Calu3 (cell line): ENCODE measurements around the gene MRGPRF. TPM values are rescaled to one million over a fixed set of nuclear protein-coding genes. Genes with fewer than 3 reads are reported as not detected.
A peak's percentile ranks its signal among the peaks of the same experiment; 100 is the strongest.

Source experiments
- BruUV-seq: library from RNA; stranded (reverse); fragments of 400-500 nt; replicated peaks from 2 replicates; lab custom pipeline; 2021; lab: Mats Ljungman, UMichigan
- CTCF ChIA-PET: fragments of 300-600 bp; sonication (Branson Sonifier 250); formaldehyde crosslinking; loops from one replicate; lab custom pipeline; 2022; ENCODE audit warnings: antibody characterized with exemption; lab: Charles Lee
- DNase-seq: peaks from one replicate; pipeline ENCODE4 v3.0.0; 2022
- H3K27ac Mint-ChIP-seq: one replicate; pipeline ENCODE4 v1.8.0; 2022; ENCODE audit warnings: mixed read lengths; ENCODE audit not compliant: unreplicated experiment
- H3K27me3 Mint-ChIP-seq: one replicate; pipeline ENCODE4 v1.8.0; 2022; ENCODE audit warnings: mixed read lengths; ENCODE audit not compliant: unreplicated experiment
- H3K36me3 Mint-ChIP-seq: one replicate; pipeline ENCODE4 v1.8.0; 2022; ENCODE audit warnings: mild to moderate bottlenecking, moderate library complexity, mixed read lengths; ENCODE audit not compliant: insufficient read depth, unreplicated experiment
- H3K4me1 Mint-ChIP-seq: one replicate; pipeline ENCODE4 v1.8.0; 2022; ENCODE audit warnings: mild to moderate bottlenecking, low read depth, mixed read lengths; ENCODE audit not compliant: unreplicated experiment
- H3K4me3 Mint-ChIP-seq: one replicate; pipeline ENCODE4 v1.8.0; 2022; ENCODE audit warnings: mild to moderate bottlenecking, low read depth, moderate library complexity, mixed read lengths; ENCODE audit not compliant: unreplicated experiment
- H3K9me3 Mint-ChIP-seq: one replicate; pipeline ENCODE4 v1.8.0; 2022; ENCODE audit warnings: low read depth, mixed read lengths; ENCODE audit not compliant: unreplicated experiment
- intact Hi-C: fragments of 100-400 bp; cut with micrococcal nuclease; formaldehyde crosslinking; loops from one replicate; pipeline ENCODE4 v1.10.0; 2022; ENCODE audit not compliant: unreplicated experiment
- total RNA-seq: library from RNA; stranded (reverse); gene quantifications from 2 replicates; pipeline ENCODE4 v1.2.3, GENCODE V29; 2022
- TF ChIP-seq, protein P1 (sequence below): fragments of 200-600 bp; IDR thresholded peaks from one replicate; pipeline ENCODE4 v1.8.0; 2022; ENCODE audit warnings: antibody characterized with exemption; ENCODE audit not compliant: unreplicated experiment

The MRGPRF gene
- total RNA-seq, 1 experiment from 2014 or later: 0.14 TPM

DNA sequence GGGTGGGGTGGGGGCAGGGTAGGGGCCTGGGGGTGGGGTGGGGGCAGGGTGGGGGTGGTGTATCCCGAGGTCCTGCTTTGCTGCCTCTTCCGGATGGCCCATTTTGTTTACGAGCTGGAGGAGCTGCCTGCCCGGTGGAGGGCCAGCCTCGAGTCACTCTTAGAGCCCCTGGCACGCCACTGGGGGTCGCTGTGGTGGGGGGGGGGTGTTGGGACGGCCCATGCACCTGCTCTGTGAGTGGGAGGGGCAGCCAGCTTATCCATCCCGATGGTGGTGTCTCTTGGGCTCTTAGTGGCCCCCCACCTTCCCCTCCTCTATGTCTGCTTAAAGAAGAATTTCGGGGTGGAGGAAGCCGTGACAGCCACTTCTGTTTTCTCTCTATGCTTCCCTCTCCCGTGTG is 56.9 kb downstream of the MRGPRF start:
- intact Hi-C loops: no loop called here
- H3K27ac Mint-ChIP-seq: no peak overlapping the region
- no peaks in the 10 kb centered on the region for H3K36me3 Mint-ChIP-seq
- H3K4me1 Mint-ChIP-seq: no peaks in the 10 kb centered on the region
- TF ChIP-seq, protein P1, sequence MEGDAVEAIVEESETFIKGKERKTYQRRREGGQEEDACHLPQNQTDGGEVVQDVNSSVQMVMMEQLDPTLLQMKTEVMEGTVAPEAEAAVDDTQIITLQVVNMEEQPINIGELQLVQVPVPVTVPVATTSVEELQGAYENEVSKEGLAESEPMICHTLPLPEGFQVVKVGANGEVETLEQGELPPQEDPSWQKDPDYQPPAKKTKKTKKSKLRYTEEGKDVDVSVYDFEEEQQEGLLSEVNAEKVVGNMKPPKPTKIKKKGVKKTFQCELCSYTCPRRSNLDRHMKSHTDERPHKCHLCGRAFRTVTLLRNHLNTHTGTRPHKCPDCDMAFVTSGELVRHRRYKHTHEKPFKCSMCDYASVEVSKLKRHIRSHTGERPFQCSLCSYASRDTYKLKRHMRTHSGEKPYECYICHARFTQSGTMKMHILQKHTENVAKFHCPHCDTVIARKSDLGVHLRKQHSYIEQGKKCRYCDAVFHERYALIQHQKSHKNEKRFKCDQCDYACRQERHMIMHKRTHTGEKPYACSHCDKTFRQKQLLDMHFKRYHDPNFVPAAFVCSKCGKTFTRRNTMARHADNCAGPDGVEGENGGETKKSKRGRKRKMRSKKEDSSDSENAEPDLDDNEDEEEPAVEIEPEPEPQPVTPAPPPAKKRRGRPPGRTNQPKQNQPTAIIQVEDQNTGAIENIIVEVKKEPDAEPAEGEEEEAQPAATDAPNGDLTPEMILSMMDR: no peak
- H3K4me3 Mint-ChIP-seq: no peak overlapping the region
- CTCF ChIA-PET: no interaction called here
- H3K27me3 Mint-ChIP-seq: peaks cover 4% of the 10 kb centered on the region
- BruUV-seq: no TSS peak
- no peak for DNase-seq
- no peaks in the 10 kb centered on the region for H3K9me3 Mint-ChIP-seq

DNA sequence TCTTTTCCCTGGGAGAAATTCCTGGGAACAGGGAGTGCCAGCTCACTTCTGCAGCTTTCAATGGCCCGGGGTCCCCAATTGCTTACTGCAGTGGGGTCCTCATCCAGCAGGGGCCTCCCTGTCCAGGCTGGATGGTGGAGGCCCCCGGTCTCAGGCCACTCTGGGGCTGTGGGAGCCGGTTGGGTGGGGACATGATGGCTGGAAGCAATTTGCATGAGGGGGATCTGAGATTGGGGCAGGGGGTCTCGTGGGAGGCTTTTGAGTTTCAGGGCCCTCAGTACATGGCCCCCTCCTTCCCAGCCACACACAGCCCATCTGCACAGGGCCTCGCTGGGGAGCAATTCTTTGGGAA is 57.5 kb downstream of the MRGPRF start:
- TF ChIP-seq, protein P1: no peak
- DNase-seq: no peak
- intact Hi-C loops: no loop called here
- Mint-ChIP-seq H3K9me3 (no peaks in the 10 kb centered on the region), H3K27ac (no peak overlapping the region), H3K4me3 (no peak overlapping the region), H3K36me3 (no peaks in the 10 kb centered on the region), H3K4me1 (no peaks in the 10 kb centered on the region), H3K27me3 (no peaks in the 10 kb centered on the region)
- CTCF ChIA-PET: no interaction called here
- no TSS peak for BruUV-seq

DNA sequence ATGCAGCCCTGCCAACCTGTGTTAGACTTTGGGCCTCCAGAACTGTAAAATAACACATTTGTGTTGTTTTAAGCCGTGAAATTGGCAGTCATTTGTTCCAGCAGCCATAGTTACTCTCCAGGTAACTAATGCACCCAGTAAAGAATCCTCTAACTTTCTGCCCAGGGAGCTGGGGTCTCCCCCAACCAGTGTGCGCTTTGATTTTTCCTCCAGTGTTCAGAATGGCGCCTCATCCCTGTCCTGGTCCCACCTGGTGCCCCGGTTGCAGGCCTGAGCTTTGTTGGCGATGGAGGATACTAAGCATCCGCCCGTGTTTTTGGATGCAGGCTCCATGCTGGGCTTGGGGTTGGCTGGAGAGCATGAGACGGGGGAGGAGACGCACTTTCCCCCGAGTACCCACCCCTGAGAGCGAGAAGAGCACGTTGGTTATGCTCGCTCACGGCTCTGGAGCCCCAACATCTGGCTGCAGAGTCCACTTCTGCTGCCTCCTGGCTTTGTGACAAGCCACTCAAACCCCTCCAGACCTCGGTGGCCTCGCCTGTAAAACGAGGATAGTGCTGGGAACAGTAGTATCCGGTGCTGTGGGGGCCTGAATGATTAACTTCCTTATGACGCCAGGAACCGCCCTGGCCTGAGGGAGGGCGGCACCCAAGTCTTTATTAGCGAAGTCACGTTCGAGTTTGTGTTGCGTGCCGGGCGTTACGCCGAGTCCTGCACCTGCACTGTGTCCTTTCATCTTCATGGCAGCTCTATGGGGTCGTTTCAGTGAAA is 58.0 kb downstream of the MRGPRF start:
- CTCF ChIA-PET: no interaction called here
- no peak overlapping the region for H3K27ac Mint-ChIP-seq
- intact Hi-C loops: no loop called here
- no peak overlapping the region for H3K4me3 Mint-ChIP-seq
- TF ChIP-seq, protein P1: no peak
- no peaks in the 10 kb centered on the region for H3K36me3 Mint-ChIP-seq
- H3K9me3 Mint-ChIP-seq: no peaks in the 10 kb centered on the region
- H3K4me1 Mint-ChIP-seq: no peaks in the 10 kb centered on the region
- DNase-seq: peak; percentile 15
- no peaks in the 10 kb centered on the region for H3K27me3 Mint-ChIP-seq
- no TSS peak for BruUV-seq

Other genes with a start within 250 kb of the MRGPRF start
- 45.9 and 49.8 TPM in 2 replicates for gene CPT1A, start 171.3 kb downstream of the MRGPRF start, total RNA-seq
- 79.7 and 83.4 TPM in 2 replicates for gene MRPL21, start 109.4 kb downstream of the MRGPRF start, total RNA-seq
- 27.6 and 32.4 TPM in 2 replicates for gene IGHMBP2, start 109.4 kb downstream of the MRGPRF start, total RNA-seq
- gene MRGPRD, start 32.3 kb downstream of the MRGPRF start, total RNA-seq: not detected in 2 replicates
- gene TPCN2, start 35.7 kb upstream of the MRGPRF start, total RNA-seq: 21.9 and 24.3 TPM in 2 replicates
- gene SMIM38, start 142.7 kb upstream of the MRGPRF start, total RNA-seq: 0.33 TPM in 1 of 2 replicates, not detected in the other